Stomach (tissue), 9 donors: ENCODE measurements around the gene SYT14. TPM values are rescaled to one million over a fixed set of nuclear protein-coding genes. Genes with fewer than 3 reads are reported as not detected.
"Not testable (repeated sequence)": the region's sequence is repeated elsewhere in the genome, so short reads cannot be mapped to it uniquely, and the experiment has no call there.

Experiments
- DNase-seq, 2 donors: peaks; one replicate each; pipeline versions ENCODE4 v3.0.0 to v3.0.0-alpha.2; 2013 to 2019
- H3K27ac ChIP-seq, 5 donors: fragments of 200-600 bp in 4 of 5; sonication (generic) in 4 of 5; one replicate each; pipeline ENCODE4 v1.5.1; 2013 to 2019; ENCODE audit warnings: mild to moderate bottlenecking in 1 of 5, moderate library complexity in 1 of 5
- H3K27me3 ChIP-seq, 3 donors: fragments of 200-600 bp; sonication (generic); one replicate each; pipeline ENCODE4 v1.5.1; 2017 to 2019; ENCODE audit warnings: mixed run types in 1 of 3
- H3K36me3 ChIP-seq, 4 donors: fragments of 200-600 bp; sonication (generic); 1 replicate in 3 of 4; 2 replicates in 1 of 4; pipeline ENCODE4 v1.5.1; 2016 to 2019
- H3K4me1 ChIP-seq, 4 donors: fragments of 200-600 bp; sonication (generic); one replicate each; pipeline ENCODE4 v1.5.1; 2016 to 2019
- H3K4me3 ChIP-seq, 4 donors: fragments of 200-600 bp; sonication (generic) in 3 of 4; one replicate each; pipeline ENCODE4 v1.5.1; 2016 to 2019; ENCODE audit warnings: mild to moderate bottlenecking in 1 of 4
- H3K9me3 ChIP-seq, 4 donors: fragments of 200-600 bp; sonication (generic); one replicate each; pipeline ENCODE4 v1.5.1; 2016 to 2019
- CTCF ChIP-seq, 7 experiments: fragments of 450-650 bp in 4 of 7; fragments of 200-600 bp in 3 of 7; sonication (generic) in 3 of 7; IDR thresholded peaks; one replicate each; pipeline ENCODE4 v1.5.1; 2016 to 2019; ENCODE audit warnings: antibody characterized with exemption in 7 of 7, control low read depth in 2 of 7, mild to moderate bottlenecking in 1 of 7
- EP300 ChIP-seq: sonication (generic); formaldehyde crosslinking; IDR thresholded peaks from one replicate; pipeline ENCODE4 v1.6.1; 2017; ENCODE audit warnings: antibody characterized with exemption
- POLR2A ChIP-seq, 4 donors: fragments of 450-650 bp; IDR thresholded peaks; one replicate each; pipeline ENCODE4 v1.6.1; 2016; ENCODE audit warnings: antibody characterized with exemption in 4 of 4, control low read depth in 2 of 4, mild to moderate bottlenecking in 1 of 4, moderate library complexity in 1 of 4
- POLR2AphosphoS5 ChIP-seq, 3 donors: sonication (generic); formaldehyde crosslinking; IDR thresholded peaks; one replicate each; pipeline ENCODE4 v1.6.1; 2016; ENCODE audit warnings: antibody characterized with exemption in 3 of 3
- WGBS, 5 donors: extraction: QIAGEN DNeasy Blood & Tissue Kit in 3 of 5; methylation state at CpG; one replicate each; pipeline versions ENCODE4 v1.1.5 to v1.1.7; 2013 to 2018; 5-methylcytosine and 5-hydroxymethylcytosine counted together
- intact Hi-C: fragments of 100-400 bp; cut with DNase I; formaldehyde crosslinking; loops from one replicate; pipeline ENCODE4 v1.15.1; 2023; ENCODE audit warnings: low total_unique reads
- polyA plus RNA-seq, 3 donors: library from polyadenylated mRNA; stranded (reverse); fragments of 200-250 nt; gene quantifications; one replicate each; pipeline ENCODE4 v1.2.3, GENCODE V29; 2013
- total RNA-seq, 5 donors: library from RNA; depleted of rRNA; stranded (reverse); fragments of >200 nt; gene quantifications; one replicate each; pipeline versions ENCODE4 v1.1.0 to v1.2.3, GENCODE V29; 2014 to 2016
- donor health status: healthy with polysubstance abuse.
- donor health status: Bipolar disorder and iron deficiency.
- donor health status: healthy.

Gene SYT14
- total and polyA plus RNA-seq, 8 donors = 0.03 to 1.1 (median 0.10) TPM; not detected in 4

- Histone ChIP-seq H3K27me3 (peaks cover 0 to 7% (median 0%) of the 10 kb centered on the region in 3 donors), H3K4me1 (no peaks in the 10 kb centered on the region), H3K36me3 (no peaks in the 10 kb centered on the region), H3K9me3 (no peaks in the 10 kb centered on the region), H3K27ac (no peak overlapping the region), H3K4me3 (no peak overlapping the region)
- intact Hi-C loops = no loop called here
- WGBS, 5 donors = 78 to 87% (median 82%) methylated on average over 3 of the region's 3 CpGs
- no peak for TF ChIP-seq EP300
- no peak for TF ChIP-seq CTCF (IDR thresholded peaks at IDR 0.05)
- no peak for TF ChIP-seq POLR2AphosphoS5 (IDR thresholded peaks at IDR 0.05)
- no peak for TF ChIP-seq POLR2A (IDR thresholded peaks at IDR 0.05)
- no peak for DNase-seq
These were observed 155.4 kb downstream of the SYT14 start for GRCh38 chr1:210093461-210093860.

- WGBS, 5 donors = 57 to 93% (median 68%) methylated on average over 3 of the region's 3 CpGs
These were observed 160.3 kb downstream of the SYT14 start for GRCh38 chr1:210098356-210098755.

GRCh38 chr1:210099921-210100320, 161.9 kb downstream of the SYT14 start:
- Histone ChIP-seq H3K4me1 (no peaks in the 10 kb centered on the region), H3K27ac (no peak overlapping the region), H3K9me3 (no peaks in the 10 kb centered on the region), H3K36me3 (no peaks in the 10 kb centered on the region), H3K4me3 (no peak overlapping the region), H3K27me3 (peaks cover 0 to 10% (median 0%) of the 10 kb centered on the region in 3 donors)
- no peak for DNase-seq
- intact Hi-C loops = no loop called here
- 62 to 85% (median 80%) methylated on average over 1 of the region's 1 CpG for WGBS, 5 donors
- TF ChIP-seq CTCF (IDR thresholded peaks at IDR 0.05) (no peak), POLR2A (IDR thresholded peaks at IDR 0.05) (no peak), POLR2AphosphoS5 (IDR thresholded peaks at IDR 0.05) (no peak), EP300 (no peak)

More at GRCh38 chr1:210098356-210098755, 160.3 kb downstream of the SYT14 start:
- no peaks in the 10 kb centered on the region for H3K36me3 ChIP-seq
- peaks cover 0 to 10% (median 0%) of the 10 kb centered on the region in 3 donors for H3K27me3 ChIP-seq
- H3K27ac ChIP-seq = no peak overlapping the region
- no peak for DNase-seq
- H3K4me3 ChIP-seq = no peak overlapping the region
- H3K9me3 ChIP-seq = no peaks in the 10 kb centered on the region
- intact Hi-C loops = no loop called here
- no peaks in the 10 kb centered on the region for H3K4me1 ChIP-seq
- TF ChIP-seq EP300 (no peak), CTCF (IDR thresholded peaks at IDR 0.05) (no peak), POLR2A (IDR thresholded peaks at IDR 0.05) (no peak), POLR2AphosphoS5 (IDR thresholded peaks at IDR 0.05) (no peak)

- Histone ChIP-seq H3K36me3 (no peaks in the 10 kb centered on the region), H3K27me3 (no peaks in the 10 kb centered on the region), H3K4me1 (no peaks in the 10 kb centered on the region), H3K9me3 (no peaks in the 10 kb centered on the region), H3K27ac (no peak overlapping the region), H3K4me3 (no peak overlapping the region)
- TF ChIP-seq EP300 (no peak), POLR2AphosphoS5 (IDR thresholded peaks at IDR 0.05) (no peak), POLR2A (IDR thresholded peaks at IDR 0.05) (no peak), CTCF (IDR thresholded peaks at IDR 0.05) (no peak)
- 39 to 66% (median 47%) methylated on average over 2 of the region's 2 CpGs for WGBS, 5 donors
- intact Hi-C loops = no loop called here
- DNase-seq = no peak
These were observed 166.1 kb downstream of the SYT14 start for GRCh38 chr1:210104103-210104502.

- H3K36me3 ChIP-seq, H3K9me3 ChIP-seq, H3K27ac ChIP-seq, H3K27me3 ChIP-seq, DNase-seq, intact Hi-C loops, H3K4me3 ChIP-seq, H3K4me1 ChIP-seq: not testable (repeated sequence)
- 67 to 82% (median 77%) methylated on average over 9 of the region's 9 CpGs for WGBS, 5 donors
These were observed 174.9 kb downstream of the SYT14 start for GRCh38 chr1:210112906-210113305.
